ENCODE measurements around the gene MT1E.

Gene MT1E

GRCh38 chr16:56608876-56609462 lies 16.6 kb upstream of the MT1E start:
- Histone ChIP-seq H3K4me1 (ENCODE audit: insufficient read depth, poor library complexity, severe bottlenecking) (peaks cover 62% of the 10 kb centered on the region), H3K27me3 (ENCODE audit: insufficient read depth, poor library complexity, severe bottlenecking) (no peaks in the 10 kb centered on the region), H3K27ac (ENCODE audit: poor library complexity, severe bottlenecking) (peak overlapping the region; percentile 100), H3K9me3 (ENCODE audit: severe bottlenecking) (no peaks in the 10 kb centered on the region), H3K4me3 (ENCODE audit: severe bottlenecking) (peak overlapping the region; percentile 54), H3K36me3 (ENCODE audit: low read depth) (peaks cover 17% of the 10 kb centered on the region)
- DNase-seq (ENCODE audit: low spot score) (peak; percentile 40), ATAC-seq (ENCODE audit: low read depth) (no peak)
- no peak for TF ChIP-seq CTCF (IDR thresholded peaks at IDR 0.05; ENCODE audit: poor library complexity, severe bottlenecking)

DNA sequence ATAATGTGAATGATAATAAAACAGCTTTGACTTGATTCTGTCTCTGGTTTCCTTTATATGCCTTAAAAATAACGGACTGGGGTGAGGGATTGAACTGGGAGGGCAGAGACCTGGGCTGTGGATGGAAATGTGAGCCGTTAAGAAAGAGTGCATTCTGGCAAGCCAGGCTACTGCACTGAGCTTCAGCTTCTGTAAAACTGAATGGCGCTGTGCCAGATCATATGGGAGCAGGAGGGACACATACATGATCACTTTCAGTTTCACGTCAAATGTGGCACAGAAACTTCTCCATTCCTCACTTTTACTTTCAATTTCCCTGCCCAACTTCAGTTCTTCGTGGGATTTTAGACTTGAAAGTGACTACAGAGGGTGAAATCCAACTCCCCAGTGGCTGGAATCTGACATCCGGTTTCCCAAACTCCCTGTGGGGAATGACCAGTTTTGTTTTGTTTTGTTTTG lies 16.1 kb upstream of the MT1E start:
- DNase-seq (ENCODE audit: low spot score), result no peak
- ATAC-seq (ENCODE audit: low read depth), result no peak
- no peaks in the 10 kb centered on the region for H3K9me3 ChIP-seq (ENCODE audit: severe bottlenecking)
- peaks cover 17% of the 10 kb centered on the region for H3K36me3 ChIP-seq (ENCODE audit: low read depth)
- peaks cover 67% of the 10 kb centered on the region for H3K4me1 ChIP-seq (ENCODE audit: insufficient read depth, poor library complexity, severe bottlenecking)
- H3K27ac ChIP-seq (ENCODE audit: poor library complexity, severe bottlenecking), result peak overlapping the region; percentile 100
- peak overlapping the region; percentile 54 for H3K4me3 ChIP-seq (ENCODE audit: severe bottlenecking)
- H3K27me3 ChIP-seq (ENCODE audit: insufficient read depth, poor library complexity, severe bottlenecking), result no peaks in the 10 kb centered on the region
- TF ChIP-seq CTCF (IDR thresholded peaks at IDR 0.05; ENCODE audit: poor library complexity, severe bottlenecking), result no peak

GRCh38 chr16:56610017-56610608 lies 15.5 kb upstream of the MT1E start:
- peak; percentile 35 for ATAC-seq (ENCODE audit: low read depth)

GRCh38 chr16:56610609-56611111 lies 14.9 kb upstream of the MT1E start:
- peaks cover 76% of the 10 kb centered on the region for H3K4me1 ChIP-seq (ENCODE audit: insufficient read depth, poor library complexity, severe bottlenecking)
- H3K9me3 ChIP-seq (ENCODE audit: severe bottlenecking), result no peaks in the 10 kb centered on the region
- no peaks in the 10 kb centered on the region for H3K27me3 ChIP-seq (ENCODE audit: insufficient read depth, poor library complexity, severe bottlenecking)
- peak overlapping the region; percentile 54 for H3K4me3 ChIP-seq (ENCODE audit: severe bottlenecking)
- peak; percentile 11 for DNase-seq (ENCODE audit: low spot score)
- TF ChIP-seq CTCF (IDR thresholded peaks at IDR 0.05; ENCODE audit: poor library complexity, severe bottlenecking), result peak; percentile 20
- no peak for ATAC-seq (ENCODE audit: low read depth)
- peak overlapping the region; percentile 100 for H3K27ac ChIP-seq (ENCODE audit: poor library complexity, severe bottlenecking)
- H3K36me3 ChIP-seq (ENCODE audit: low read depth), result peaks cover 17% of the 10 kb centered on the region

More at GRCh38 chr16:56610017-56610608, 15.5 kb upstream of the MT1E start:
- Histone ChIP-seq H3K27me3 (ENCODE audit: insufficient read depth, poor library complexity, severe bottlenecking) (no peaks in the 10 kb centered on the region), H3K4me3 (ENCODE audit: severe bottlenecking) (peak overlapping the region; percentile 54), H3K4me1 (ENCODE audit: insufficient read depth, poor library complexity, severe bottlenecking) (peaks cover 73% of the 10 kb centered on the region), H3K36me3 (ENCODE audit: low read depth) (peaks cover 17% of the 10 kb centered on the region), H3K9me3 (ENCODE audit: severe bottlenecking) (no peaks in the 10 kb centered on the region), H3K27ac (ENCODE audit: poor library complexity, severe bottlenecking) (peak overlapping the region; percentile 100)
- peak; percentile 89 for DNase-seq (ENCODE audit: low spot score)
- TF ChIP-seq CTCF (IDR thresholded peaks at IDR 0.05; ENCODE audit: poor library complexity, severe bottlenecking), result peak; percentile 38

All from RWPE2 (cell line).